Progenitor cell of endocrine pancreas (in vitro differentiated cells): ENCODE data around the gene IDUA. TPM values are rescaled to one million over a fixed set of nuclear protein-coding genes. Genes with fewer than 3 reads are reported as not detected.
"Not testable (repeated sequence)": the region's sequence is repeated elsewhere in the genome, so short reads cannot be mapped to it uniquely, and the experiment has no call there.

ENCODE experiments used
- DNase-seq: peaks from one replicate; pipeline ENCODE4 v3.0.0; 2021; ENCODE audit warnings: low spot score; ENCODE audit not compliant: unreplicated experiment
- H3K27ac Mint-ChIP-seq: 2 replicates; pipeline ENCODE4 v1.8.0; 2021; ENCODE audit warnings: mild to moderate bottlenecking, moderate library complexity, mixed read lengths
- H3K27me3 Mint-ChIP-seq: 2 replicates; pipeline ENCODE4 v1.8.0; 2021; ENCODE audit warnings: mixed read lengths
- H3K36me3 Mint-ChIP-seq: 2 replicates; pipeline ENCODE4 v1.8.0; 2022; ENCODE audit warnings: mixed read lengths; ENCODE audit not compliant: insufficient read depth
- H3K4me1 Mint-ChIP-seq: 2 replicates; pipeline ENCODE4 v1.8.0; 2021; ENCODE audit warnings: low read depth, mixed read lengths
- H3K4me3 Mint-ChIP-seq: 2 replicates; pipeline ENCODE4 v1.8.0; 2021; ENCODE audit warnings: low read depth, mild to moderate bottlenecking, moderate library complexity, mixed read lengths
- H3K9me3 Mint-ChIP-seq: 2 replicates; pipeline ENCODE4 v1.8.0; 2021; ENCODE audit warnings: low read depth, mixed read lengths
- total RNA-seq: library from RNA; stranded (reverse); gene quantifications from 2 replicates; pipeline ENCODE4 v1.2.1, GENCODE V29; 2021
- TF ChIP-seq, protein P1 (sequence below): fragments of 200-600 bp; sonication (generic); IDR thresholded peaks from one replicate; pipeline ENCODE4 v1.5.0; 2021; ENCODE audit warnings: antibody characterized with exemption, mild to moderate bottlenecking; ENCODE audit not compliant: unreplicated experiment

The IDUA gene
- total RNA-seq, 1 donor from 2014 or later, result 87.0 TPM

DNA sequence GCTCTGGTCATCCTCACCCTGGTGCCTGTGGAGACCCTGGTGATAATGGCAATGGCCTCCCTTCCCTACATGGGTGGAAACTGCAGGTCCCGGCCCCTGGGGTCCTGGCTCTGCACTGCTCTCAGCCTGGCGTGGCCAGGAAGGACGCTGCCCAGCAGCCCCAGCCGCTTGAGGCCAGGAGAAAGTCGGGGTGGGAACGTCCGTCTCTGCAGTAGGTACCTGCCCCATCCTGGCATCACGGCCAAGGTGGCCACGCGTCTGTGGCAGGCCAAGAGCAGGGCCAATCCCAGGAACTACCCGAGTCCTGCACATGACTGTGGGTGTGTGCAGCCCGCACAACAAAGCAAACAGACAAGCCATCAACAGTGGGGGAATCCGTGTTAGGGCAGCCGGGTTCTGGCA, 58.4 kb downstream of the IDUA start:
- H3K9me3 Mint-ChIP-seq, result no peaks in the 10 kb centered on the region
- no peak overlapping the region for H3K27ac Mint-ChIP-seq
- H3K27me3 Mint-ChIP-seq, result peaks cover 27% of the 10 kb centered on the region
- H3K36me3 Mint-ChIP-seq, result no peaks in the 10 kb centered on the region
- H3K4me3 Mint-ChIP-seq, result no peak overlapping the region
- H3K4me1 Mint-ChIP-seq, result peaks cover 12% of the 10 kb centered on the region
- no peak for DNase-seq
- TF ChIP-seq, protein P1, sequence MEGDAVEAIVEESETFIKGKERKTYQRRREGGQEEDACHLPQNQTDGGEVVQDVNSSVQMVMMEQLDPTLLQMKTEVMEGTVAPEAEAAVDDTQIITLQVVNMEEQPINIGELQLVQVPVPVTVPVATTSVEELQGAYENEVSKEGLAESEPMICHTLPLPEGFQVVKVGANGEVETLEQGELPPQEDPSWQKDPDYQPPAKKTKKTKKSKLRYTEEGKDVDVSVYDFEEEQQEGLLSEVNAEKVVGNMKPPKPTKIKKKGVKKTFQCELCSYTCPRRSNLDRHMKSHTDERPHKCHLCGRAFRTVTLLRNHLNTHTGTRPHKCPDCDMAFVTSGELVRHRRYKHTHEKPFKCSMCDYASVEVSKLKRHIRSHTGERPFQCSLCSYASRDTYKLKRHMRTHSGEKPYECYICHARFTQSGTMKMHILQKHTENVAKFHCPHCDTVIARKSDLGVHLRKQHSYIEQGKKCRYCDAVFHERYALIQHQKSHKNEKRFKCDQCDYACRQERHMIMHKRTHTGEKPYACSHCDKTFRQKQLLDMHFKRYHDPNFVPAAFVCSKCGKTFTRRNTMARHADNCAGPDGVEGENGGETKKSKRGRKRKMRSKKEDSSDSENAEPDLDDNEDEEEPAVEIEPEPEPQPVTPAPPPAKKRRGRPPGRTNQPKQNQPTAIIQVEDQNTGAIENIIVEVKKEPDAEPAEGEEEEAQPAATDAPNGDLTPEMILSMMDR, result no peak

DNA sequence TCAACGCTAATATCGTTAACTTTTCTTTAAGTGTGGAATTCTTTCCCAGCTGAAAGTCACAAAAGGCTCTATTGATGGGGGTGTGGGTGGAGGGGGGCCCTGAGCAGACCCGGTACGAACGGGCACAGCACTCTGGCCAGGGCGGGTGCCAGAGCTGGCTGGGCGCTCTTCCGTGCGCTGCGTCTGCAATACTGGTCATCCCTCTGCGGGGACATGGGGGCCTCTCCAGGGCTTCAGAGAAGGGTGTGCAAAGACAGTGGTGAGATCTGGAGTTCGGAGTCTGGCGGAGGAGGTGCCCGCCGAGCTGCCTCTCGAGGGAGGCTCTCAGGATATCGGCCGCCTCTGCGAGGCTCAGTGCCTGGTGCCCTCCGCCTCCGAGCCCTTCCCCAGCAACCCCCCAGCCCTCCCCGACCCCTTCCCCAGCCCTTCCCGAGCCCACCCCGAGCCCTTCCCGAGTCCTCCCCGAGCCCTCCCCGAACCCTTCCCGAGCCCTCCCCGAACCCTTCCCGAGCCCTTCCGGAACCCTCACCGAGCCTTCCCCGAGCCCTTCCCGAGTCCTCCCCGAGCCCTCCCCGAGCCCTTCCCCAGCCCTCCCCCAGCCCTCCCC, 58.9 kb downstream of the IDUA start:
- Mint-ChIP-seq H3K27me3 (peaks cover 32% of the 10 kb centered on the region), H3K4me3 (no peak overlapping the region), H3K9me3 (no peaks in the 10 kb centered on the region), H3K27ac (no peak overlapping the region), H3K4me1 (peaks cover 10% of the 10 kb centered on the region), H3K36me3 (no peaks in the 10 kb centered on the region)
- TF ChIP-seq, protein P1, result no peak
- no peak for DNase-seq

DNA sequence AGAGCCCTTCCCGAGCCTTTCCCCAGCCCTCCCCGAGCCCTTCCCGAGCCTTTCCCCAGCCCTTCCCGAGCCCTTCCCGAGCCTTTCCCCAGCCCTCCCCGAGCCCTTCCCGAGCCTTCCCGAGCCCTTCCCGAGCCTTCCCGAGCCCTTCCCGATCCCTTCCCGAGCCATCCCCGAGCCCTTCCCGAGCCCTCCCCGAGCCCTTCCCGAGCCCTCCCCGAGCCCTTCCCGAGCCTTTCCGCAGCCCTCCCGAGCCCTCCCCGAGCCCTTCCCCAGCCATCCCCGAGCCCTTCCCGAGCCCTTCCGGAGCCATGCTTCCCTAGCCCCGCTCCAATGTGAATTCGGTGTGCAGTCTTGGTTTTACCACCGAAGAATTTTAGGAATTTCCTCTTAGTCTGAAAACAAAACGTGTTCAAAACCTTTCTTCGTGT, 59.8 kb downstream of the IDUA start:
- not testable (repeated sequence) for H3K4me1 Mint-ChIP-seq, H3K36me3 Mint-ChIP-seq, H3K27ac Mint-ChIP-seq, H3K9me3 Mint-ChIP-seq, DNase-seq, H3K4me3 Mint-ChIP-seq
- H3K27me3 Mint-ChIP-seq, result peaks cover 41% of the 10 kb centered on the region

DNA sequence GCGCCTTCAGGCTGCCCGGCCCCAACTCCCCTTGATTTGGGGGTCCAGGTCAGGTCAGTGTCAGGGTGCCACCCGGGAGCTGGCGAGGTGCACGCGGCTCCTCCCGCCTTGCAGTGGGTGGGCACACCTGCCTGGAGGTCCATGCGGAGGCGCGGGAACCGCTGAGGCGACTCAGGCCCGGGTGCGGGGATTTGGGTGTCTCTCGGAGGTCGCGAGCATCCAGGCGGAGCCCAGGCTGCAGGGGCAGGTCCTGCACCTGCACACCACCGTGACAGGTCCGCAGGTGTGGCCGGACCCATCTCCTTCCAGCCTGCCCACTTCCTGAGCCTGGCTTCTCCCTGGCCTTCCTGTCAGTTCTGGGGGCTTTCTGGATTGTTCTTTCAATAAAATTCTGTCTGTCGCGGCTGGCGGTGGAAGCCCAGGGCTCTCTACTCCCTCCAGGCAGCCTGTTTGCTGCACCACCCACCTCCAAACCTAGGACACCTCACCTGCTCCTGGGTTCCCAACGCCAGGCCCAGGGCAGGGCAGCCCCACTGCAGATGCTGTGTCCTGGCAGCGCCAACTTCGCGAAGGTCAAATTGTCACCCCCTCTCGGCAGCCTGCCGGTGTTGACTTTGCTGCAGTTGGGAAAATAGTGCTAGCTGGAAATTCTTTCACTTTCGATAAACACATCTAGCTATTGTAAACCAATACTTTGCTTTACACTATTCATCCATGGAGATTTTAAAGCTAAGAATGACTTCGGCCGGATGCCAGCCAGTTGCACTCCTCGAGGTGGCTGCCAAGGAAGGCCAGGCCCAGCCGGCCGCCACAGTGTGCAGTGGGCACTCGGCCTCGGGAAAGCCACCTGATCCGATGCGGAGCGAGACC, 60.5 kb downstream of the IDUA start:
- Mint-ChIP-seq H3K27me3 (peaks cover 46% of the 10 kb centered on the region), H3K27ac (no peak overlapping the region)
- no peak for DNase-seq

DNA sequence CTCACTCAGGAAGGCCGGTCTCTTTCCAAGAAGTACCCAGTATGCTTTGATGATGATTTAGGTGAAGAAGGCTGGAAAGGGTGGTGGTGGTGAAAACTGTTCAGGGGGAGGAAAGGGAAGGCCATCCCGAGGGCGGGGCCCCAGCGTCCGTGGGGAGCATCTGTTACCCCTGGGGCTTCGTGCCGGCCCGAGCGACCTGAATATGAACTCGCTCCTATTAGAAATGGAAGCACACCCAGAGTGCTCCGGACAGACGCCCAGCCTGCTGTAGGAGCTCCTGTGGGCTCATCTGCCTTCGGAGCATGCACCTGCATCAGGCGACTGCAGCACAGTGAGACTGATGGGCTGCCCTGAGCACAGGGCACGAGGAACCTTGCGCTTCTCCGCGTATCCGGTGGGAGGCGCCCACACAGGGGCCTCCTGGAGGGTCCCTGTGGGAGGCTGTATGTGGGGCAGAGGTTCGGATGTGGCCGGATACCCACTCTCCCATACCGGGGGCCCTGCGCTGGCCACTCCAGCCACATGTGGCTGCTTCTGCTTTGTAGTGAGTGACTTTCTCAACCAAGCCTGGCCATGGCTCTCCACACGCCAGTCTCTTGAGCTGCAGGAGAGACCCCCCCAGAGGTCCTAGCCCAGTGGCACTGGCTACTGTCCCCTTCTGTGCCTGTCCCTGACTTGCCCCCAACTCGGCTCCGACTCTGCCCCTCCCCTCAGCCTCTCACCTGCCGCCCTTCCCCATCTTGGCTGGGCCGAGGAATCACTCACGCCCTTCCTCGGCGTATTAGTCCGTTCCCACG, 61.3 kb downstream of the IDUA start:
- Mint-ChIP-seq H3K4me1 (peaks cover 3% of the 10 kb centered on the region), H3K4me3 (no peak overlapping the region), H3K27ac (no peak overlapping the region), H3K36me3 (no peaks in the 10 kb centered on the region), H3K9me3 (no peaks in the 10 kb centered on the region), H3K27me3 (peaks cover 54% of the 10 kb centered on the region)
- DNase-seq, result no peak
- TF ChIP-seq, protein P1, result no peak

More for the DNA sequence above, 60.5 kb downstream of the IDUA start:
- Mint-ChIP-seq H3K4me1 (peaks cover 5% of the 10 kb centered on the region), H3K4me3 (no peak overlapping the region), H3K36me3 (no peaks in the 10 kb centered on the region), H3K9me3 (no peaks in the 10 kb centered on the region)
- TF ChIP-seq, protein P1, result no peak
